ENCODE results near the gene NDUFC2. TPM values are rescaled to one million over a fixed set of nuclear protein-coding genes. Genes with fewer than 3 reads are reported as not detected.

NDUFC2 gene
- total and polyA plus RNA-seq, 2 of the 13 experiments (the other 11 are each of a cell fraction or from before 2014, with no cell fraction given): 256 to 363 TPM

GRCh38 chr11:78100676-78101472 is 21.2 kb upstream of the NDUFC2 start (continued):
- TF ChIP-seq SKIL (CRISPR knock-in tag; IDR thresholded peaks at IDR 0.05; ENCODE audit: borderline replicate concordance): no peak
- TF ChIP-seq, protein P1, sequence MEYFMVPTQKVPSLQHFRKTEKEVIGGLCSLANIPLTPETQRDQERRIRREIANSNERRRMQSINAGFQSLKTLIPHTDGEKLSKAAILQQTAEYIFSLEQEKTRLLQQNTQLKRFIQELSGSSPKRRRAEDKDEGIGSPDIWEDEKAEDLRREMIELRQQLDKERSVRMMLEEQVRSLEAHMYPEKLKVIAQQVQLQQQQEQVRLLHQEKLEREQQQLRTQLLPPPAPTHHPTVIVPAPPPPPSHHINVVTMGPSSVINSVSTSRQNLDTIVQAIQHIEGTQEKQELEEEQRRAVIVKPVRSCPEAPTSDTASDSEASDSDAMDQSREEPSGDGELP (IDR thresholded peaks at IDR 0.05; ENCODE audit: borderline replicate concordance, low read depth): no peak
- TF ChIP-seq NCOA5 (CRISPR knock-in tag; IDR thresholded peaks at IDR 0.05): no peak
- no peak for TF ChIP-seq XBP1 (CRISPR knock-in tag; IDR thresholded peaks at IDR 0.05)
- TF ChIP-seq ZNF605 (CRISPR knock-in tag; IDR thresholded peaks at IDR 0.05): no peak
- no peak for TF ChIP-seq MLX (CRISPR knock-in tag; IDR thresholded peaks at IDR 0.05)
- no peak for TF ChIP-seq KDM4B (CRISPR knock-in tag; IDR thresholded peaks at IDR 0.05)
- TF ChIP-seq HCFC1 (IDR thresholded peaks at IDR 0.05; ENCODE audit: low read depth, low read length): no peak
- no peak for TF ChIP-seq ZNF598 (CRISPR knock-in tag; IDR thresholded peaks at IDR 0.05; ENCODE audit: borderline replicate concordance)
- no peak for TF ChIP-seq MTA1 (CRISPR knock-in tag; IDR thresholded peaks at IDR 0.05; ENCODE audit: borderline replicate concordance)
- no peak for TF ChIP-seq ZNF530 (CRISPR knock-in tag; IDR thresholded peaks at IDR 0.05; ENCODE audit: low read depth)
- TF ChIP-seq ZNF263 (CRISPR knock-in tag; IDR thresholded peaks at IDR 0.05): no peak
- no peak for TF ChIP-seq HOXA5 (CRISPR knock-in tag; IDR thresholded peaks at IDR 0.05)
- no peak for TF ChIP-seq KLF11 (CRISPR knock-in tag; IDR thresholded peaks at IDR 0.05)
- TF ChIP-seq PRPF4 (IDR thresholded peaks at IDR 0.05; ENCODE audit: low read depth, low read length, poor library complexity, severe bottlenecking): no peak
- no peak for TF ChIP-seq ATRX (CRISPR knock-in tag; IDR thresholded peaks at IDR 0.05; ENCODE audit: borderline replicate concordance)
- TF ChIP-seq ZNF451 (CRISPR knock-in tag; IDR thresholded peaks at IDR 0.05): no peak
- TF ChIP-seq SNAPC2 (CRISPR knock-in tag; IDR thresholded peaks at IDR 0.05): no peak
- TF ChIP-seq, protein P2, sequence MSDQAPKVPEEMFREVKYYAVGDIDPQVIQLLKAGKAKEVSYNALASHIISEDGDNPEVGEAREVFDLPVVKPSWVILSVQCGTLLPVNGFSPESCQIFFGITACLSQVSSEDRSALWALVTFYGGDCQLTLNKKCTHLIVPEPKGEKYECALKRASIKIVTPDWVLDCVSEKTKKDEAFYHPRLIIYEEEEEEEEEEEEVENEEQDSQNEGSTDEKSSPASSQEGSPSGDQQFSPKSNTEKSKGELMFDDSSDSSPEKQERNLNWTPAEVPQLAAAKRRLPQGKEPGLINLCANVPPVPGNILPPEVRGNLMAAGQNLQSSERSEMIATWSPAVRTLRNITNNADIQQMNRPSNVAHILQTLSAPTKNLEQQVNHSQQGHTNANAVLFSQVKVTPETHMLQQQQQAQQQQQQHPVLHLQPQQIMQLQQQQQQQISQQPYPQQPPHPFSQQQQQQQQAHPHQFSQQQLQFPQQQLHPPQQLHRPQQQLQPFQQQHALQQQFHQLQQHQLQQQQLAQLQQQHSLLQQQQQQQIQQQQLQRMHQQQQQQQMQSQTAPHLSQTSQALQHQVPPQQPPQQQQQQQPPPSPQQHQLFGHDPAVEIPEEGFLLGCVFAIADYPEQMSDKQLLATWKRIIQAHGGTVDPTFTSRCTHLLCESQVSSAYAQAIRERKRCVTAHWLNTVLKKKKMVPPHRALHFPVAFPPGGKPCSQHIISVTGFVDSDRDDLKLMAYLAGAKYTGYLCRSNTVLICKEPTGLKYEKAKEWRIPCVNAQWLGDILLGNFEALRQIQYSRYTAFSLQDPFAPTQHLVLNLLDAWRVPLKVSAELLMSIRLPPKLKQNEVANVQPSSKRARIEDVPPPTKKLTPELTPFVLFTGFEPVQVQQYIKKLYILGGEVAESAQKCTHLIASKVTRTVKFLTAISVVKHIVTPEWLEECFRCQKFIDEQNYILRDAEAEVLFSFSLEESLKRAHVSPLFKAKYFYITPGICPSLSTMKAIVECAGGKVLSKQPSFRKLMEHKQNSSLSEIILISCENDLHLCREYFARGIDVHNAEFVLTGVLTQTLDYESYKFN (CRISPR knock-in tag; conservative IDR thresholded peaks at IDR 0.05): 0 out of 2 replicates have a peak, but pooled peaks have one; percentile 26
- no peak for TF ChIP-seq NFATC3 (CRISPR knock-in tag; IDR thresholded peaks at IDR 0.05)
- TF ChIP-seq SIX1 (CRISPR knock-in tag; IDR thresholded peaks at IDR 0.05; ENCODE audit: borderline replicate concordance): peak; percentile 39; the same call in 1 of the 2 replicates
- no peak for TF ChIP-seq ZNF136 (CRISPR knock-in tag; IDR thresholded peaks at IDR 0.05; ENCODE audit: low read depth)
- no peak for TF ChIP-seq ZNF33B (CRISPR knock-in tag; IDR thresholded peaks at IDR 0.05)
- peak; percentile 87; the same call in 1 of the 2 replicates for TF ChIP-seq RFX5 (IDR thresholded peaks at IDR 0.05; ENCODE audit: low read depth, low read length)
- TF ChIP-seq SAP130 (CRISPR knock-in tag; IDR thresholded peaks at IDR 0.05; ENCODE audit: low read depth): peak; percentile 33; the same call in 1 of the 2 replicates
